ENCODE data around the gene HNF1B.

HNF1B gene

DNA sequence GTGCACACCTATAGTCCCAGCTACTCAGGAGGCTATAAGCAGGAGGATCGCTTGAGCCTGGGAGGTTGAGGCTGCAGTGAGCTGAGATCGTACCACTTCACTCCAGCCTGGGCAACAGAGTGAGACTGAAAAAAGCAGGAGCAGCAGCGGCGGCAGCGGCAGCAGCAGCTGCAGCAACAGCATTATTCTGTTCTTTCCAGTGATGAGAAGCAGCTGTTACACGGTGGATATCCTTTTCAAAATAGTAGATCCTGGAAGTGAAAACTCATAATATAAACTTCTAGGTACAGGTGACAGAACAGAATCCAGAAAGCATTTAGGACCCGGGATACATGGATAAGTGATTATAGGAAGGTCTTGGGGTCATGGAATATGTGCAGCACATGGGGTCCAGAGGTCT lies 17.8 kb upstream of the HNF1B start:
- ChIA-PET POLR2A (no interaction called here), CTCF (no interaction called here)
- no peak for DNase-seq (ENCODE audit: extremely low spot score)
- TF ChIP-seq, protein P1, sequence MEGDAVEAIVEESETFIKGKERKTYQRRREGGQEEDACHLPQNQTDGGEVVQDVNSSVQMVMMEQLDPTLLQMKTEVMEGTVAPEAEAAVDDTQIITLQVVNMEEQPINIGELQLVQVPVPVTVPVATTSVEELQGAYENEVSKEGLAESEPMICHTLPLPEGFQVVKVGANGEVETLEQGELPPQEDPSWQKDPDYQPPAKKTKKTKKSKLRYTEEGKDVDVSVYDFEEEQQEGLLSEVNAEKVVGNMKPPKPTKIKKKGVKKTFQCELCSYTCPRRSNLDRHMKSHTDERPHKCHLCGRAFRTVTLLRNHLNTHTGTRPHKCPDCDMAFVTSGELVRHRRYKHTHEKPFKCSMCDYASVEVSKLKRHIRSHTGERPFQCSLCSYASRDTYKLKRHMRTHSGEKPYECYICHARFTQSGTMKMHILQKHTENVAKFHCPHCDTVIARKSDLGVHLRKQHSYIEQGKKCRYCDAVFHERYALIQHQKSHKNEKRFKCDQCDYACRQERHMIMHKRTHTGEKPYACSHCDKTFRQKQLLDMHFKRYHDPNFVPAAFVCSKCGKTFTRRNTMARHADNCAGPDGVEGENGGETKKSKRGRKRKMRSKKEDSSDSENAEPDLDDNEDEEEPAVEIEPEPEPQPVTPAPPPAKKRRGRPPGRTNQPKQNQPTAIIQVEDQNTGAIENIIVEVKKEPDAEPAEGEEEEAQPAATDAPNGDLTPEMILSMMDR (IDR thresholded peaks at IDR 0.05; ENCODE audit: control extremely low read depth, extremely low read depth, low read depth, missing control alignments), result no peak

DNA sequence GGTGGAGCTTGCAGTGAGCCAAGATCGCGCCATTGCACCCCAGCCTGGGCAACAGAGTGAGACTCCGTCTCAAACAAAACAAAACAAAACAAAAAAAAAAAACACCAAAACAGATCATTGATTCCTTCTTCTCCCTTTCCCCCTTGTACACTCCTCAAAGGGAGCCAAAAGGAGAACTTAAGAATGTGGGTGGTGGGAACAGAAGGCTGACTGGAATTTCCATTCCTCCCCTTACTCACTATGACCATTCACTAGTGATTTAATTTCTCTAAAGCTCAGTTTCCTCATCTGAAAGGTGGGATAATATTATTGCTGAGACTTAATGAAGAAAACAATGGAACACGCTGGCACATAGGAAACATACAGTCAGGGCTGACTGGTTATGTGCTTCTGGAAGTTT lies 17.1 kb upstream of the HNF1B start:
- ChIA-PET CTCF (no interaction called here), POLR2A (no interaction called here)
- TF ChIP-seq, protein P1 (IDR thresholded peaks at IDR 0.05; ENCODE audit: control extremely low read depth, extremely low read depth, low read depth, missing control alignments), result no peak
- DNase-seq (ENCODE audit: extremely low spot score), result no peak

DNA sequence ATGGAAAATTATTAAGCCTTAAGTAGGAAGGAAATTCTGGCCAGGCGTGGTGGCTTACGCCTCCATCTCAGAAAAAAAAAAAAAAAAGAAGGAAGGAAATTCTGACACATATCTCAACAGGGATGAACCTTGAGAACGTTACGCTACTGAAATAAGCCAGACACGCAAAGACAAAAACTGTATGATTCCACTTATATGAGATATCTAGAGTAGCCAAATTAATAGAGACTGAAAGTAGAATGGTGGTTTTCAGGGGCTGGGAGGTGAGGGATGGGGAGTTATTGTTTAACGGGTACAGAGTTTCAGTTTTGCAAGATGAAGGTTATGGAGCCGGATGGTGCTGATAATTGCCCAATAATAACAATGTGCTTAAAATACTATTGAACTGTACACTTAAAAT lies 16.2 kb upstream of the HNF1B start:
- ChIA-PET POLR2A (no interaction called here), CTCF (interaction anchor here (2.7 kb wide), 1 partner anchor 9 kb away, joined by 18 read pairs; no protein-coding TSS in a partner anchor)
- no peak for DNase-seq (ENCODE audit: extremely low spot score)
- TF ChIP-seq, protein P1 (IDR thresholded peaks at IDR 0.05; ENCODE audit: control extremely low read depth, extremely low read depth, low read depth, missing control alignments), result no peak

DNA sequence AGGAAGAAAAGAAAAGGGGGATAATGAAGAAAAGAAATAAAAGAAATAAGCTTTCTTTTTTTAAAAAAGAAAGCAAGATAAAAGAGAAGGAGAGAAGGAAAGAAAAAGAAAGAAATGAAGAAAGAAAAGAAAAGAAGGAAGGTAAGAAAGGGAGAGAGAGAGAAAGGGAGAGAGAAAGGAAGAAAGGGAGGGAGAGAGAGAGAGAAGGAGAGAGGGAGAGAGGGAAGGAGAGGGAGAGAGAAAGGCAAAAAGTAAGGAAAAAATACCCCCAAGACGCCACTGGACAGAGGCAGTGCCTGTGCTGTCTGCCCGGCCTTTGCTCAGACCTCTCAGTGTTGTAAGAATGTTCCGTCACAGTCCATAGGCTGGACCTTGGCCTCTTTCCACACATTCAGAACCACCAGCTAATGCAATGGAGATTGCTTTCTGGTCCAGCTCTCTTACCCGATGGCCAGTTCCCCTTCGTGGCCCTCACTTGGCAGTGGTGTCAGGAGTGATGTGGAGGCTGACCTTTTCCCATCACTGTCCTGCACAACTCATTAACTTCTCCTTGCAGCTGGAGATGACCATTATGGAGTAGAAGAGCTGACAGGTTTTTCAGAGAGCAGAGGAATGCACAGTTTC lies 14.3 kb upstream of the HNF1B start:
- DNase-seq (ENCODE audit: extremely low spot score), result no peak
- TF ChIP-seq, protein P1 (IDR thresholded peaks at IDR 0.05; ENCODE audit: control extremely low read depth, extremely low read depth, low read depth, missing control alignments), result no peak
- ChIA-PET POLR2A (interaction anchor here (0.7 kb wide), 1 partner anchor 14 kb away, joined by 8 read pairs; no protein-coding TSS in a partner anchor), CTCF (interaction anchor here (0.8 to 2.7 kb wide), 4 partner anchors 11 to 58 kb away, joined by 3 to 18 read pairs (median 4); no protein-coding TSS in a partner anchor)

DNA sequence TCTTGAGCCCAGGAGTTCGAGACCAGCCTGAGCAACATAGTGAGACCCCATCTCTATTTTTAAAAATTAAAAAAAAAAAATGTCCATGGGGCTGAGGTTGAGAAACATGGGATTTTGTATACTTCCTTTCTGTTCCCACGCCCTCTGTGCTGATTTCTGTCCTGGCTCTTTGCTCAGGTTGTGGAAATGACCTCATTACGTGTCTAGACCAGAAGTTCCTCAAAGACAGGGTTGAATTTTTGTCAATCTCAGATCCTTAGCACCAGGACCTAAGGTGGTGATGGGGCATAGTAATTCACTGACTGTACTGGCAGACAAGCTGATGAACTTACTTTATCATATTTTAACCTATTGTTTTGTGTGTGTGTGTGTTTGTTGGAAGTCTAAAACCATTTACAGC lies 11.2 kb upstream of the HNF1B start:
- CTCF ChIA-PET, result no interaction called here
- TF ChIP-seq, protein P1 (IDR thresholded peaks at IDR 0.05; ENCODE audit: control extremely low read depth, extremely low read depth, low read depth, missing control alignments), result no peak
- POLR2A ChIA-PET, result no interaction called here
- DNase-seq (ENCODE audit: extremely low spot score), result no peak

DNA sequence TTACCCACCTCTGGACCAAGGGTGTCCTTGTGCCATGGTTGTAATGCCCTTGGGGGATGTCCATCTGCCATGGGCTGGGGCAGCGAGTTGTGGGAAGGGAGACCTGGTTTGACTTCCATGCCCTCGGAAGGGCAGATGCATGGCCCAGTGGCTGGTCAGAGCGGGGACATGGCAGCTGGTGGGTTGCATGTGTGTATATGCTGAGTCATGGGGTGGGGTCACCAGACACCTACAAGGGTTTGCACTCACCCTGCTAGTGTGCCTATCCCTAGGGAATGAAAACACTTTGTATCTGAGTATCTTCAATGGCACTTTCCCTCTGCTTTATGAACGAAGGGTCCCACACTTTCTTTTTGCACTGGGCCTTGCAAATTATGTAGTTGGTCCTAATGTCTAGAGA lies 10.6 kb upstream of the HNF1B start:
- ChIA-PET POLR2A (no interaction called here), CTCF (interaction anchor here (1.7 to 1.9 kb wide), 3 partner anchors 10 to 33 kb away, joined by 5 to 8 read pairs (median 6); partner anchors contain the start of gene HNF1B)
- TF ChIP-seq, protein P1 (IDR thresholded peaks at IDR 0.05; ENCODE audit: control extremely low read depth, extremely low read depth, low read depth, missing control alignments), result no peak
- DNase-seq (ENCODE audit: extremely low spot score), result no peak

Data from GM10248 (cell line).